Vagina (tissue), 2 donors: ENCODE measurements around the gene SELENOM. TPM values are rescaled to one million over a fixed set of nuclear protein-coding genes. Genes with fewer than 3 reads are reported as not detected.

ENCODE experiments used
- DNase-seq, 2 donors: peaks; one replicate each; pipeline ENCODE4 v3.0.0-alpha.2; 2017; ENCODE audit errors: extremely low spot score in 2 of 2
- H3K27ac ChIP-seq: fragments of 200-600 bp; sonication (generic); one replicate; pipeline ENCODE4 v1.5.1; 2019
- H3K27me3 ChIP-seq: fragments of 200-600 bp; sonication (generic); one replicate; pipeline ENCODE4 v1.5.1; 2019
- H3K36me3 ChIP-seq, 2 donors: fragments of 200-600 bp; sonication (generic); one replicate each; pipeline ENCODE4 v1.5.1; 2017 to 2019
- H3K4me1 ChIP-seq: fragments of 200-600 bp; sonication (generic); one replicate; pipeline ENCODE4 v1.5.1; 2019
- H3K4me3 ChIP-seq, 2 donors: fragments of 200-600 bp; sonication (generic); 1 replicate in 1 of 2; 2 replicates in 1 of 2; pipeline ENCODE4 v1.5.1; 2016 to 2019
- H3K9me3 ChIP-seq: fragments of 200-600 bp; sonication (generic); one replicate; pipeline ENCODE4 v1.5.1; 2019
- CTCF ChIP-seq, 3 experiments: fragments of 450-650 bp in 2 of 3; fragments of 200-600 bp in 1 of 3; sonication (generic) in 1 of 3; IDR thresholded peaks; one replicate each; pipeline ENCODE4 v1.5.1; 2017 to 2019; ENCODE audit warnings: antibody characterized with exemption in 3 of 3, mild to moderate bottlenecking in 2 of 3, moderate library complexity in 2 of 3
- POLR2A ChIP-seq, 2 donors: fragments of 450-650 bp; IDR thresholded peaks; one replicate each; pipeline ENCODE4 v1.6.1; 2017; ENCODE audit warnings: antibody characterized with exemption in 2 of 2, mild to moderate bottlenecking in 2 of 2, moderate library complexity in 2 of 2
- POLR2AphosphoS5 ChIP-seq, 2 donors: sonication (generic); formaldehyde crosslinking; IDR thresholded peaks; one replicate each; pipeline ENCODE4 v1.9.0; 2017; ENCODE audit warnings: antibody characterized with exemption in 2 of 2, mild to moderate bottlenecking in 2 of 2, low read depth in 1 of 2; ENCODE audit not compliant: insufficient read depth in 1 of 2
- intact Hi-C: fragments of 100-400 bp; cut with DNase I; formaldehyde crosslinking; loops from one replicate; pipeline ENCODE4 v1.15.1; 2023
- total RNA-seq: library from RNA; depleted of rRNA; stranded (reverse); fragments of >200 nt; gene quantifications from one replicate; pipeline ENCODE4 v1.2.3, GENCODE V29; 2016

The SELENOM gene
- total RNA-seq, 1 donor from 2014 or later: 941 TPM

GRCh38 chr22:31103899-31104694 is 3.3 kb downstream of the SELENOM start:
- Histone ChIP-seq H3K27me3 (no peaks in the 10 kb centered on the region), H3K4me1 (peaks cover 81% of the 10 kb centered on the region), H3K27ac (peak overlapping the region; percentile 98), H3K9me3 (no peaks in the 10 kb centered on the region), H3K36me3 (peaks cover 3 to 20% of the 10 kb centered on the region in 2 donors), H3K4me3 (peak overlapping the region in 1 of 2 donors; percentile 74)
- intact Hi-C loops: no loop called here
- no peak for TF ChIP-seq POLR2A (IDR thresholded peaks at IDR 0.05)
- TF ChIP-seq POLR2AphosphoS5 (IDR thresholded peaks at IDR 0.05; ENCODE audit: insufficient read depth in 1 of 2, low read depth in 1 of 2): peak in 1 of 2 donors; percentile 74
- no peak for TF ChIP-seq CTCF (IDR thresholded peaks at IDR 0.05)
- DNase-seq: no peak

GRCh38 chr22:31103111-31103510 is 4.3 kb downstream of the SELENOM start:
- Histone ChIP-seq H3K9me3 (no peaks in the 10 kb centered on the region), H3K4me1 (peaks cover 87% of the 10 kb centered on the region), H3K36me3 (peaks cover 3 to 22% of the 10 kb centered on the region in 2 donors), H3K27ac (peak overlapping the region; percentile 98), H3K27me3 (no peaks in the 10 kb centered on the region), H3K4me3 (no peak overlapping the region)
- no peak for DNase-seq
- TF ChIP-seq POLR2AphosphoS5 (IDR thresholded peaks at IDR 0.05; ENCODE audit: insufficient read depth in 1 of 2, low read depth in 1 of 2): no peak
- TF ChIP-seq POLR2A (IDR thresholded peaks at IDR 0.05): no peak
- no peak for TF ChIP-seq CTCF (IDR thresholded peaks at IDR 0.05)
- intact Hi-C loops: no loop called here

- H3K4me1 ChIP-seq: peaks cover 89% of the 10 kb centered on the region
- TF ChIP-seq POLR2AphosphoS5 (IDR thresholded peaks at IDR 0.05; ENCODE audit: insufficient read depth in 1 of 2, low read depth in 1 of 2) (peak; percentile 88 to 97), POLR2A (IDR thresholded peaks at IDR 0.05) (no peak)
- H3K27ac ChIP-seq: peak overlapping the region; percentile 98
- DNase-seq: peak in 1 of 2 donors; percentile 98
- intact Hi-C loops: no loop called here
- no peaks in the 10 kb centered on the region for H3K27me3 ChIP-seq
- no peak overlapping the region for H3K4me3 ChIP-seq
- H3K36me3 ChIP-seq: peaks cover 3 to 28% of the 10 kb centered on the region in 2 donors
- H3K9me3 ChIP-seq: no peaks in the 10 kb centered on the region
These were observed 4.8 kb downstream of the SELENOM start for GRCh38 chr22:31102441-31103081.

GRCh38 chr22:31100762-31101525 is 6.4 kb downstream of the SELENOM start:
- intact Hi-C loops: no loop called here
- TF ChIP-seq POLR2AphosphoS5 (IDR thresholded peaks at IDR 0.05; ENCODE audit: insufficient read depth in 1 of 2, low read depth in 1 of 2) (peak in 1 of 2 donors; percentile 12), POLR2A (IDR thresholded peaks at IDR 0.05) (no peak)
- H3K27ac ChIP-seq: peak overlapping the region; percentile 98
- H3K36me3 ChIP-seq: peaks cover 3 to 44% of the 10 kb centered on the region in 2 donors
- no peak for DNase-seq
- no peaks in the 10 kb centered on the region for H3K9me3 ChIP-seq
- no peaks in the 10 kb centered on the region for H3K27me3 ChIP-seq
- no peak overlapping the region for H3K4me3 ChIP-seq
- H3K4me1 ChIP-seq: peaks cover 79% of the 10 kb centered on the region

GRCh38 chr22:31099841-31100761 is 7.3 kb downstream of the SELENOM start:
- Histone ChIP-seq H3K4me3 (no peak overlapping the region), H3K4me1 (peaks cover 71% of the 10 kb centered on the region), H3K9me3 (no peaks in the 10 kb centered on the region), H3K27me3 (no peaks in the 10 kb centered on the region), H3K27ac (peak overlapping the region; percentile 98), H3K36me3 (peaks cover 3 to 52% of the 10 kb centered on the region in 2 donors)
- no peak for TF ChIP-seq POLR2A (IDR thresholded peaks at IDR 0.05)
- no peak for TF ChIP-seq POLR2AphosphoS5 (IDR thresholded peaks at IDR 0.05; ENCODE audit: insufficient read depth in 1 of 2, low read depth in 1 of 2)
- no peak for TF ChIP-seq CTCF (IDR thresholded peaks at IDR 0.05)
- intact Hi-C loops: no loop called here
- no peak for DNase-seq
